Keratinocyte (primary cell): ENCODE measurements around the gene NHSL1. TPM values are rescaled to one million over a fixed set of nuclear protein-coding genes. Genes with fewer than 3 reads are reported as not detected.
A peak's percentile ranks its signal among the peaks of the same experiment; 100 is the strongest.

Source experiments
- DNase-seq: peaks from one replicate; pipeline ENCODE4 v3.0.0-alpha.2; 2011; ENCODE audit warnings: low read depth, missing footprints, low spot score
- FAIRE-seq: peaks from 2 replicates; lab custom pipeline; 2011; peaks lifted over from hg19 to GRCh38; lab: Jason Lieb, UNC
- H2AFZ ChIP-seq: 2 replicates; pipeline ENCODE4 v1.6.0; 2012; ENCODE audit warnings: low read length, control low read depth, inconsistent platforms; ENCODE audit not compliant: control insufficient read depth
- H3K27ac ChIP-seq: 2 replicates; pipeline ENCODE4 v1.5.1; 2011; ENCODE audit warnings: low read length; ENCODE audit not compliant: control insufficient read depth, insufficient read depth
- H3K27me3 ChIP-seq: 3 replicates; pipeline ENCODE4 v1.6.0; 2011; ENCODE audit warnings: low read length; ENCODE audit not compliant: control insufficient read depth, insufficient read depth; ENCODE audit errors: extremely low read depth
- H3K36me3 ChIP-seq, 2 experiments: 2 replicates in 1 of 2; 3 replicates in 1 of 2; pipeline ENCODE4 v1.5.1; 2011; ENCODE audit warnings: low read length in 2 of 2, mild to moderate bottlenecking in 1 of 2; ENCODE audit not compliant: control insufficient read depth in 2 of 2, insufficient read depth in 2 of 2; ENCODE audit errors: extremely low read depth in 1 of 2
- H3K4me1 ChIP-seq: 3 replicates; pipeline ENCODE4 v1.5.1; 2011; ENCODE audit warnings: low read length; ENCODE audit not compliant: control insufficient read depth, insufficient read depth; ENCODE audit errors: extremely low read depth
- H3K4me2 ChIP-seq: 3 replicates; pipeline ENCODE4 v1.6.0; 2011; ENCODE audit warnings: low read depth, low read length; ENCODE audit not compliant: control insufficient read depth, insufficient read depth; ENCODE audit errors: extremely low read depth
- H3K4me3 ChIP-seq, 3 experiments: fragments of 200-600 bp in 1 of 3; sonication (generic) in 1 of 3; 2 replicates in 2 of 3; 3 replicates in 1 of 3; pipeline ENCODE4 v1.5.1; 2011 to 2016; ENCODE audit warnings: low read length in 3 of 3, mild to moderate bottlenecking in 3 of 3, control low read depth in 2 of 3, inconsistent platforms in 1 of 3, low read depth in 1 of 3, mixed read lengths in 1 of 3, mixed run types in 1 of 3, moderate library complexity in 1 of 3; ENCODE audit not compliant: control insufficient read depth in 2 of 3, insufficient read depth in 2 of 3; ENCODE audit errors: extremely low read depth in 1 of 3
- H3K79me2 ChIP-seq: 2 replicates; pipeline ENCODE4 v1.6.0; 2012; ENCODE audit warnings: low read length; ENCODE audit not compliant: control insufficient read depth, insufficient read depth
- H3K9ac ChIP-seq: 3 replicates; pipeline ENCODE4 v1.6.0; 2011; ENCODE audit warnings: low read length; ENCODE audit not compliant: control insufficient read depth, insufficient read depth; ENCODE audit errors: extremely low read depth
- H3K9me1 ChIP-seq: 3 replicates; pipeline ENCODE4 v1.6.0; 2011; ENCODE audit warnings: low read length; ENCODE audit not compliant: control insufficient read depth, insufficient read depth; ENCODE audit errors: extremely low read depth
- H3K9me3 ChIP-seq: 2 replicates; pipeline ENCODE4 v1.5.1; 2012; ENCODE audit warnings: low read depth, low read length; ENCODE audit not compliant: control insufficient read depth
- H4K20me1 ChIP-seq: 3 replicates; pipeline ENCODE4 v1.6.0; 2011; ENCODE audit warnings: low read length; ENCODE audit not compliant: control insufficient read depth, insufficient read depth; ENCODE audit errors: extremely low read depth
- EZH2 ChIP-seq: IDR thresholded peaks from one replicate; pipeline ENCODE4 v1.6.1; 2012; ENCODE audit warnings: inconsistent platforms, mild to moderate bottlenecking, low read length, moderate library complexity
- dilution Hi-C: fragments of 300-500 bp; cut with MboI; formaldehyde crosslinking; loops from one replicate; pipeline ENCODE4 v1.7.0; 2020; ENCODE audit warnings: low sequenced_read_pairs; ENCODE audit not compliant: extremely low pct_ligation_motif_present
- polyA plus RNA-seq, 5 experiments: library from polyadenylated mRNA; depleted of rRNA in 3 of 5; stranded (reverse) in 3 of 5; stranded (forward) in 1 of 5; unstranded in 1 of 5; fragments of >200 nt; gene quantifications; 1 replicate in 1 of 5; 2 replicates in 3 of 5; 3 replicates in 1 of 5; pipeline versions ENCODE4 v1.2.1 to v1.2.3, GENCODE V29; 2011 to 2012; ENCODE audit warnings: missing spikeins in 2 of 5, low read depth in 1 of 5, low replicate concordance in 1 of 5
- TF ChIP-seq, protein P1 (sequence below), 3 experiments: IDR thresholded peaks in 1 of 3; conservative IDR thresholded peaks in 1 of 3; optimal IDR thresholded peaks in 1 of 3; 2 replicates in 2 of 3; 3 replicates in 1 of 3; pipeline versions ENCODE3 to v1.5.1; 2011; ENCODE audit warnings: low read length in 3 of 3, mild to moderate bottlenecking in 3 of 3, moderate library complexity in 2 of 3, control low read depth in 1 of 3, inconsistent platforms in 1 of 3; ENCODE audit not compliant: insufficient read depth in 2 of 3; ENCODE audit errors: extremely low read depth in 1 of 3

NHSL1 gene
- polyA plus RNA-seq, 1 donor (not counting 4 experiments of a cell fraction or from before 2014, with no cell fraction given): 11.8 TPM

DNA sequence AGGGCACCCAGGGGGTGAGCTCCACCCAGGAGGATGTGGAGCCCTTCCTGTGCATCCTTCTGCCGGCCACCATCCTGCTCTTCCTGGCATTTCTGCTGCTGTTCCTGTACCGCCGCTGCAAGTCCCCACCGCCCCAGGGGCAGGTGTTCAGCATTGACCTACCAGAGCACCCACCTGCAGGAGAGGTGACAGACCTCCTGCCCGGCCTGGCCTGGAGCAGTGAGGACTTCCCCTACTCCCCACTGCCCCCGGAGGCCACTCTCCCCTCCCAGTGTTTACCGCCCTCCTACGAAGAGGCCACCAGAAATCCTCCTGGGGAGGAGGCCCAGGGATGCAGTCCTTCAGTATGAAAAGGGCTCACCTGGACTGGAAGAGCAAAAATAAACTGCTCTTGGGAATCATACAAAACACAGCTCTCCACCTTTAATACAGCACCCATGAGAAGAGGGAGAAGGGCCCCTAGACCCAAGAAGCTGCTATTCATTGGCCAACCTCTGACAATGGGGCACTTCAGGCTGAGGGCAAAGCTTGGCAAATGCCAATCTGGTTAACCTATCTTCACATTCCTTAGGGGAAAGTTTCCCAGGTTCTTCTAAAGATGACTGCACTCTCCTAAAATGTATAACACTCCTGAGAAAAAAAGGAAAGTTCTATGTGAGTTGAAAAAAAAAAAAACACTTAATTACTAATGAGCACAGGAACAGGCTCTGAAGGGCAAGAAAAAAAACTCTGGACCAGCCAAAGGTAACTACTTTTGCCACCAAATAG lies 116.6 kb downstream of the NHSL1 start:
- H3K9me3 ChIP-seq: no peaks in the 10 kb centered on the region
- H3K27ac ChIP-seq: no peak overlapping the region
- H2AFZ ChIP-seq: no peak overlapping the region
- H3K4me2 ChIP-seq: no peak overlapping the region
- no peaks in the 10 kb centered on the region for H4K20me1 ChIP-seq
- dilution Hi-C loops: no loop called here
- H3K27me3 ChIP-seq: no peaks in the 10 kb centered on the region
- no peaks in the 10 kb centered on the region for H3K79me2 ChIP-seq
- no peaks in the 10 kb centered on the region for H3K9me1 ChIP-seq
- H3K4me3 ChIP-seq: no peak overlapping the region
- H3K36me3 ChIP-seq: no peaks in the 10 kb centered on the region
- DNase-seq (no peak), FAIRE-seq (peak; percentile 53)
- TF ChIP-seq, protein P1, sequence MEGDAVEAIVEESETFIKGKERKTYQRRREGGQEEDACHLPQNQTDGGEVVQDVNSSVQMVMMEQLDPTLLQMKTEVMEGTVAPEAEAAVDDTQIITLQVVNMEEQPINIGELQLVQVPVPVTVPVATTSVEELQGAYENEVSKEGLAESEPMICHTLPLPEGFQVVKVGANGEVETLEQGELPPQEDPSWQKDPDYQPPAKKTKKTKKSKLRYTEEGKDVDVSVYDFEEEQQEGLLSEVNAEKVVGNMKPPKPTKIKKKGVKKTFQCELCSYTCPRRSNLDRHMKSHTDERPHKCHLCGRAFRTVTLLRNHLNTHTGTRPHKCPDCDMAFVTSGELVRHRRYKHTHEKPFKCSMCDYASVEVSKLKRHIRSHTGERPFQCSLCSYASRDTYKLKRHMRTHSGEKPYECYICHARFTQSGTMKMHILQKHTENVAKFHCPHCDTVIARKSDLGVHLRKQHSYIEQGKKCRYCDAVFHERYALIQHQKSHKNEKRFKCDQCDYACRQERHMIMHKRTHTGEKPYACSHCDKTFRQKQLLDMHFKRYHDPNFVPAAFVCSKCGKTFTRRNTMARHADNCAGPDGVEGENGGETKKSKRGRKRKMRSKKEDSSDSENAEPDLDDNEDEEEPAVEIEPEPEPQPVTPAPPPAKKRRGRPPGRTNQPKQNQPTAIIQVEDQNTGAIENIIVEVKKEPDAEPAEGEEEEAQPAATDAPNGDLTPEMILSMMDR (optimal IDR thresholded peaks at IDR 0.05 in 1 of 3, IDR thresholded peaks at IDR 0.05 in 1 of 3, conservative IDR thresholded peaks at IDR 0.05 in 1 of 3; ENCODE audit: extremely low read depth in 1 of 3, insufficient read depth in 2 of 3, low read length in 3 of 3): no peak
- no peak for TF ChIP-seq EZH2
- H3K4me1 ChIP-seq: no peaks in the 10 kb centered on the region
- H3K9ac ChIP-seq: no peak overlapping the region

DNA sequence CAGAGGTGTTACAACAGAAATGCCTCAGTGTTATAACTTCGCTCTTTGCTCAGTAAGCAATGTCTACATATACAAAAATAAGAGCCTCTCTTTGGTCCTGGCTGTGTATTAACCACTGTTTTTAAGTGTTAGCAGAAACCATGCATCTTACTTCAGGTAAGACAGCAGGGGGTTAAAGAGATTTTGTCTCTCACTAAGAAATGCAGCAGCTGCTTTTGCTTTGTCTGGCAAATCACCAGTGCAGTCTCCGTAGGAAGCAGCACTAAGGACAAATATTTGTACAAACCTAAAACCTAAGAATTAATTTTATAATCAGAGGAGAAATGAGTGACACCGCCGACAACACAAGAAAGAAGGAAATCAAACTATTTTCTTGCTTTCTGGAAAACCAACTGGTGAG lies 120.8 kb downstream of the NHSL1 start:
- Histone ChIP-seq H4K20me1 (no peaks in the 10 kb centered on the region), H2AFZ (no peak overlapping the region), H3K4me1 (no peaks in the 10 kb centered on the region), H3K4me2 (no peak overlapping the region), H3K9me1 (no peaks in the 10 kb centered on the region), H3K27ac (no peak overlapping the region), H3K9ac (no peak overlapping the region), H3K27me3 (no peaks in the 10 kb centered on the region), H3K4me3 (no peak overlapping the region), H3K9me3 (no peaks in the 10 kb centered on the region), H3K79me2 (no peaks in the 10 kb centered on the region), H3K36me3 (no peaks in the 10 kb centered on the region)
- TF ChIP-seq EZH2: no peak
- TF ChIP-seq, protein P1 (optimal IDR thresholded peaks at IDR 0.05 in 1 of 3, IDR thresholded peaks at IDR 0.05 in 1 of 3, conservative IDR thresholded peaks at IDR 0.05 in 1 of 3; ENCODE audit: extremely low read depth in 1 of 3, insufficient read depth in 2 of 3, low read length in 3 of 3): no peak
- DNase-seq (no peak), FAIRE-seq (no peak)
- dilution Hi-C loops: no loop called here
